Measurements from ENCODE around the gene HK1. TPM values are rescaled to one million over a fixed set of nuclear protein-coding genes. Genes with fewer than 3 reads are reported as not detected.
"Not testable (repeated sequence)": the region's sequence is repeated elsewhere in the genome, so short reads cannot be mapped to it uniquely, and the experiment has no call there.

Gene HK1
- polyA plus RNA-seq, 2 donors: 52.1 to 105 TPM

GRCh38 chr10:69292459-69292858 is 14.2 kb downstream of the HK1 start:
- no peaks in the 10 kb centered on the region for H3K27me3 ChIP-seq (ENCODE audit: control insufficient read depth in 1 of 2, insufficient read depth in 2 of 2, low read length in 2 of 2)
- no peak overlapping the region for H3K4me3 ChIP-seq (ENCODE audit: low read depth in 1 of 2, low read length in 2 of 2)
- H3K9me3 ChIP-seq (ENCODE audit: control insufficient read depth in 2 of 2, insufficient read depth in 1 of 2, low read depth in 1 of 2, low read length in 1 of 2): no peaks in the 10 kb centered on the region
- no peaks in the 10 kb centered on the region for H3K4me1 ChIP-seq (ENCODE audit: control insufficient read depth in 2 of 2, insufficient read depth in 2 of 2, low read length in 1 of 2)
- H3K36me3 ChIP-seq (ENCODE audit: control insufficient read depth in 2 of 2, insufficient read depth in 2 of 2, low read length in 1 of 2): no peaks in the 10 kb centered on the region
- H3K27ac ChIP-seq (ENCODE audit: low read depth in 2 of 2, low read length in 1 of 2): no peak overlapping the region
- 56 to 62% methylated on average over 3 of the region's 3 CpGs for WGBS, 2 donors

DNA sequence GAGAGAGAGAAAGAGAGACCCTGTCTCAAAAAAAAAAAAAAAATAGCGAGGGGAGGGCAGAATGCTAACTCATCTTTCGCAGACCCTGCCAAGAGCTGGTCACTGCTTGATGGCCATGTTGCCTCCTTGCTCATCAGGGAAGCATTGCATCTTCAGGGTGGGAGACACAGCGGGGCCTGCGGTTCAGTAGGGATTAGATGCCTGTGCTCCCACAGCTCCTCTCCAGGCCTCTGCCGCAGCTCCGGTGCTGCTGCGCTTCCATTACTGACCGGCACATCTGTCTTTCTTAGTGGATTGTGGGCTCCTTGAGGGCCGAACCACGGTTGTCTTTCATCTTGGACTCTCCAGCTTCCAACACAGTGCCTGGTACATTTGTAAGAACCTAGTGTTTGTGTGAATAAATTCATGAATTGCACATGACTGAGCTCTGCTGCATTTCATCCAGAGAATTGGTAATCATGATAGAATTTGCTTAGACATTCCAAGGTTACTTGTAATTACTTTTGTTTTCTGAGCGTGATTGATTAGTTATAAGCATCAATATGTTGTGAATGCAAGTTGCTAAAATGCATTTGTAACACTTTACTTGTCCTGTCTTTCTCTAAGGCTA is 16.8 kb downstream of the HK1 start:
- H3K27ac ChIP-seq (ENCODE audit: low read depth in 2 of 2, low read length in 1 of 2): no peak overlapping the region
- H3K9me3 ChIP-seq (ENCODE audit: control insufficient read depth in 2 of 2, insufficient read depth in 1 of 2, low read depth in 1 of 2, low read length in 1 of 2): no peaks in the 10 kb centered on the region
- 90 to 94% methylated on average over 11 of the region's 11 CpGs for WGBS, 2 donors
- no peaks in the 10 kb centered on the region for H3K36me3 ChIP-seq (ENCODE audit: control insufficient read depth in 2 of 2, insufficient read depth in 2 of 2, low read length in 1 of 2)
- H3K4me3 ChIP-seq (ENCODE audit: low read depth in 1 of 2, low read length in 2 of 2): no peak overlapping the region
- H3K4me1 ChIP-seq (ENCODE audit: control insufficient read depth in 2 of 2, insufficient read depth in 2 of 2, low read length in 1 of 2): no peaks in the 10 kb centered on the region
- H3K27me3 ChIP-seq (ENCODE audit: control insufficient read depth in 1 of 2, insufficient read depth in 2 of 2, low read length in 2 of 2): no peaks in the 10 kb centered on the region

GRCh38 chr10:69303632-69304051 is 25.3 kb downstream of the HK1 start:
- H3K36me3 ChIP-seq (ENCODE audit: control insufficient read depth in 2 of 2, insufficient read depth in 2 of 2, low read length in 1 of 2): no peaks in the 10 kb centered on the region
- H3K27me3 ChIP-seq (ENCODE audit: control insufficient read depth in 1 of 2, insufficient read depth in 2 of 2, low read length in 2 of 2): no peaks in the 10 kb centered on the region
- H3K4me3 ChIP-seq (ENCODE audit: low read depth in 1 of 2, low read length in 2 of 2): no peak overlapping the region
- WGBS, 2 donors: 69 to 79% methylated on average over 3 of the region's 3 CpGs
- no peaks in the 10 kb centered on the region for H3K4me1 ChIP-seq (ENCODE audit: control insufficient read depth in 2 of 2, insufficient read depth in 2 of 2, low read length in 1 of 2)
- no peak overlapping the region for H3K27ac ChIP-seq (ENCODE audit: low read depth in 2 of 2, low read length in 1 of 2)
- no peaks in the 10 kb centered on the region for H3K9me3 ChIP-seq (ENCODE audit: control insufficient read depth in 2 of 2, insufficient read depth in 1 of 2, low read depth in 1 of 2, low read length in 1 of 2)

DNA sequence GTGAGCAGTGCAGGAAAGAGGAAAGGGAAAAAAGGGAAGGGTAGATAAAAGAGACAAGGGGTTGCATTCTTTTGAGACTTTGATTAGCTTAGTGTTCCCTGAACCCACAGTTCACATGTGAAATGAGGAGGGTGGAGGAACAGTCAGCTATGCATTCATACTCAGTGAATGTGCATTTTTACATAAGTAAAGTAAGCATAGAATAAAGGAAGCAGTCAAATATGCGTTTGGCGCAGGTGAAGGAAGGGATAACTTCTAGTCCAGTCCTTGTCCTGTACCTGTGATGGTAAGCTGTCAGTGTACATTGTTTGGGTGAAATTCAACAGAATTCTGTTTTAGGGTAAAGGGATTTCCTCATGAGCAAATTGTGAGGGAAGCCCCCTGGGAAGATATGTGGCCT is 28.1 kb downstream of the HK1 start:
- Histone ChIP-seq H3K4me1 (ENCODE audit: control insufficient read depth in 2 of 2, insufficient read depth in 2 of 2, low read length in 1 of 2) (no peaks in the 10 kb centered on the region), H3K27me3 (ENCODE audit: control insufficient read depth in 1 of 2, insufficient read depth in 2 of 2, low read length in 2 of 2) (no peaks in the 10 kb centered on the region), H3K4me3 (ENCODE audit: low read depth in 1 of 2, low read length in 2 of 2) (no peak overlapping the region), H3K36me3 (ENCODE audit: control insufficient read depth in 2 of 2, insufficient read depth in 2 of 2, low read length in 1 of 2) (no peaks in the 10 kb centered on the region), H3K9me3 (ENCODE audit: control insufficient read depth in 2 of 2, insufficient read depth in 1 of 2, low read depth in 1 of 2, low read length in 1 of 2) (no peaks in the 10 kb centered on the region), H3K27ac (ENCODE audit: low read depth in 2 of 2, low read length in 1 of 2) (no peak overlapping the region)
- 92 to 98% methylated on average over 2 of the region's 2 CpGs for WGBS, 2 donors

DNA sequence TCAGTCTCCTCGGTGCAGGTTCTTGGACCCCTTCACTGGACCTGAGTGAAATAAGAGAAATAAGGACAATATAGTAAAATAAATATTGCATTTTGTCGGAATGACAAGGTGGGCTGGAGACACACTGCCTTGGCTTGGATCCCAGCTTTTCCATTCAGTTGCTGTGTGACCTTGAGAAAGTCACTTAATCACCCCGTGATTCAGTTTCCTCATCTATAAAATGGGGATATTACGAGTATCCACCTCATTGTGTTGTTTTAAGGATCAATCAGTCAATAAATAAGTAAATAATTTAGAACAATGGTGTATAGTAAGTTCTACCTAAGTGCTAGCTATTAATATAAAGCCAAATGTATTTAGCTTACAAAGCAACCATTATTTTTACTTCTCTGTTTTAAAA is 29.1 kb downstream of the HK1 start:
- H3K4me3 ChIP-seq (ENCODE audit: low read depth in 1 of 2, low read length in 2 of 2): no peak overlapping the region
- 85 to 90% methylated on average over 4 of the region's 4 CpGs for WGBS, 2 donors
- H3K27ac ChIP-seq (ENCODE audit: low read depth in 2 of 2, low read length in 1 of 2): no peak overlapping the region
- H3K36me3 ChIP-seq (ENCODE audit: control insufficient read depth in 2 of 2, insufficient read depth in 2 of 2, low read length in 1 of 2): no peaks in the 10 kb centered on the region
- H3K27me3 ChIP-seq (ENCODE audit: control insufficient read depth in 1 of 2, insufficient read depth in 2 of 2, low read length in 2 of 2): no peaks in the 10 kb centered on the region
- no peaks in the 10 kb centered on the region for H3K4me1 ChIP-seq (ENCODE audit: control insufficient read depth in 2 of 2, insufficient read depth in 2 of 2, low read length in 1 of 2)
- no peaks in the 10 kb centered on the region for H3K9me3 ChIP-seq (ENCODE audit: control insufficient read depth in 2 of 2, insufficient read depth in 1 of 2, low read depth in 1 of 2, low read length in 1 of 2)

GRCh38 chr10:69308304-69308703 is 30.0 kb downstream of the HK1 start:
- 95 to 96% methylated on average over 10 of the region's 10 CpGs for WGBS, 2 donors

DNA sequence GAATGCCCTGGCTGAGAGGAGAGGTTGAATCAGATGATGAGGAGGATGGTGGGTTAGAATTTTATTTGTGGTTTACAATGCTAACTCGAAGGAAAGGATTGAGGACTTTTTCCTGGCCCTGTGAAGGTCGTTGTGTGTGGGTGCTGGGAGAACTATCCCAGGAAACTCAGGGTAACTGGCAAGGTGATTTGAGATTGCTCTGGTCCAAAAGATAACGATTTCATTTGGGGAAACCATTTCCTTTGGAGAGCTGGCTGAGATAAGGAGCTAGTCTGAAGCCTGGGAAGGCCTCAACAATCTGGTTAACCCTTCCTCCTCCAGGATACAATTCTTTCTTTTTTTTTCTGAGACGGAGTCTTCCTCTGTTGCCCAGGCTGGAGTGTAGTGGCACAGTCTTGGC is 33.0 kb downstream of the HK1 start:
- H3K4me3 ChIP-seq (ENCODE audit: low read depth in 1 of 2, low read length in 2 of 2): no peak overlapping the region
- no peak overlapping the region for H3K27ac ChIP-seq (ENCODE audit: low read depth in 2 of 2, low read length in 1 of 2)
- H3K36me3 ChIP-seq (ENCODE audit: control insufficient read depth in 2 of 2, insufficient read depth in 2 of 2, low read length in 1 of 2): no peaks in the 10 kb centered on the region
- no peaks in the 10 kb centered on the region for H3K27me3 ChIP-seq (ENCODE audit: control insufficient read depth in 1 of 2, insufficient read depth in 2 of 2, low read length in 2 of 2)
- no peaks in the 10 kb centered on the region for H3K4me1 ChIP-seq (ENCODE audit: control insufficient read depth in 2 of 2, insufficient read depth in 2 of 2, low read length in 1 of 2)
- no peaks in the 10 kb centered on the region for H3K9me3 ChIP-seq (ENCODE audit: control insufficient read depth in 2 of 2, insufficient read depth in 1 of 2, low read depth in 1 of 2, low read length in 1 of 2)
- 43 to 53% methylated on average over 4 of the region's 4 CpGs for WGBS, 2 donors

More at GRCh38 chr10:69308304-69308703, 30.0 kb downstream of the HK1 start:
- not testable (repeated sequence) for H3K4me3 ChIP-seq (ENCODE audit: low read depth in 1 of 2, low read length in 2 of 2); H3K27me3 ChIP-seq (ENCODE audit: control insufficient read depth in 1 of 2, insufficient read depth in 2 of 2, low read length in 2 of 2); H3K4me1 ChIP-seq (ENCODE audit: control insufficient read depth in 2 of 2, insufficient read depth in 2 of 2, low read length in 1 of 2); H3K9me3 ChIP-seq (ENCODE audit: control insufficient read depth in 2 of 2, insufficient read depth in 1 of 2, low read depth in 1 of 2, low read length in 1 of 2); H3K36me3 ChIP-seq (ENCODE audit: control insufficient read depth in 2 of 2, insufficient read depth in 2 of 2, low read length in 1 of 2); H3K27ac ChIP-seq (ENCODE audit: low read depth in 2 of 2, low read length in 1 of 2)

DNA sequence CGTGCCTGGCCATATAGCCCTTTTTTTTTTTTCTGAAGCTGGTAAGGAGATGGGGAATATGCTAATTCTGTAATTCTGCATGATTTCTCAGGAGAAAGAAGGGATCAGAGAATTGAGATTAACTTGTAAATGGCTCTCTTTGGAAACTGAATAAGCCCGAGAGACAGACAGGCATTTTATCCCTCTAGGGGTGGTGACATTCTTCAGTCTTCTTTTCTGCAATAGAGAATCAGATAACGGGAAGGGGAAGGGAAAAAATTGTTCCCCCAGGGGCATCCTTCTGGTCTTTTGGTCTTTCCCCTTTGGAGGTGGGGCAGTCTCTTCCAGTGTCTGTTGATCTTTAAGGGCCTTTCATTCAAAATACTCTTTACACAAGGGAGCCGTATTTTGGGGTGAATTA is 34.2 kb downstream of the HK1 start:
- 74 to 82% methylated on average over 4 of the region's 4 CpGs for WGBS, 2 donors
- Histone ChIP-seq H3K27me3 (ENCODE audit: control insufficient read depth in 1 of 2, insufficient read depth in 2 of 2, low read length in 2 of 2) (no peaks in the 10 kb centered on the region), H3K4me3 (ENCODE audit: low read depth in 1 of 2, low read length in 2 of 2) (no peak overlapping the region), H3K4me1 (ENCODE audit: control insufficient read depth in 2 of 2, insufficient read depth in 2 of 2, low read length in 1 of 2) (peaks cover 0 to 7% of the 10 kb centered on the region in 2 donors), H3K27ac (ENCODE audit: low read depth in 2 of 2, low read length in 1 of 2) (no peak overlapping the region), H3K36me3 (ENCODE audit: control insufficient read depth in 2 of 2, insufficient read depth in 2 of 2, low read length in 1 of 2) (no peaks in the 10 kb centered on the region), H3K9me3 (ENCODE audit: control insufficient read depth in 2 of 2, insufficient read depth in 1 of 2, low read depth in 1 of 2, low read length in 1 of 2) (no peaks in the 10 kb centered on the region)

GRCh38 chr10:69315100-69315542 is 36.8 kb downstream of the HK1 start:
- no peak overlapping the region for H3K4me3 ChIP-seq (ENCODE audit: low read depth in 1 of 2, low read length in 2 of 2)
- WGBS, 2 donors: 70 to 88% methylated on average over 3 of the region's 3 CpGs
- H3K27ac ChIP-seq (ENCODE audit: low read depth in 2 of 2, low read length in 1 of 2): no peak overlapping the region

DNA sequence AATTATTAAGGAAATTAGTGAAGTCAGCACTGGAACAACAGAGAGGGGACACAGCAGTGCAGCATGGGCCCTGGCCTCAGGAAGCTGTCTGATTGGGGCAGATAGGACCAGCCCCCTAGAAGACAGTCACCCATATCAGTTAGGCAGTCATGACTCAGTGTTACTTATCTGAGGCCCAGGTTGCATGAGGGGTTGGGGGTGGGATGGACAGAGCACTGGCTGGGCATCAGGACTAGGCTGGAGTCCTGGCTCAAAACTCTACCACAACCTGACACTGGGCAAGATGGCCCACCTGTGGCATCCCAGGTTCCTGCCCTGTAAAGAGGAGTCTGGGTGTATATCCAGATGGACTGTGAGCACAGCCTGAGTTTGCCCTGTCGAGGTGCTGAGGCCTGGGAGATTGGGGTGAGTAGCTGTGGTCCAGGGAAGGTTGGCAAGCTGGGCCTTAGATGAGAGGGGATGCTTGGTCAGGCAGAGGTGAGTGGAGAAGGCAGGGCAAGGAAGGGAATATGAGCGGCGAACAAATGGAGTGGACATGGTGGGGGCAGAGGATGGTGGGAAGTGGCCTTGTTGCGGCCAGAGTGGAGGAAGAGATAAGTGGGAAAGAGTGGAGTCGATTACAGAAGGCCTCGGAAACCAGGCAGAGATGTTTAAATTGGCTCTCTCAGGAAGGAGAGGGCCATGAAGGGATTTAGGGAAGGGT is 37.5 kb downstream of the HK1 start:
- 87 to 90% methylated on average over 6 of the region's 6 CpGs for WGBS, 2 donors
- Histone ChIP-seq H3K4me1 (ENCODE audit: control insufficient read depth in 2 of 2, insufficient read depth in 2 of 2, low read length in 1 of 2) (peaks cover 4 to 17% of the 10 kb centered on the region in 2 donors), H3K36me3 (ENCODE audit: control insufficient read depth in 2 of 2, insufficient read depth in 2 of 2, low read length in 1 of 2) (no peaks in the 10 kb centered on the region), H3K4me3 (ENCODE audit: low read depth in 1 of 2, low read length in 2 of 2) (no peak overlapping the region), H3K9me3 (ENCODE audit: control insufficient read depth in 2 of 2, insufficient read depth in 1 of 2, low read depth in 1 of 2, low read length in 1 of 2) (no peaks in the 10 kb centered on the region), H3K27ac (ENCODE audit: low read depth in 2 of 2, low read length in 1 of 2) (peak overlapping the region; percentile 5 to 70), H3K27me3 (ENCODE audit: control insufficient read depth in 1 of 2, insufficient read depth in 2 of 2, low read length in 2 of 2) (no peaks in the 10 kb centered on the region)

More at GRCh38 chr10:69315100-69315542, 36.8 kb downstream of the HK1 start:
- H3K9me3 ChIP-seq (ENCODE audit: control insufficient read depth in 2 of 2, insufficient read depth in 1 of 2, low read depth in 1 of 2, low read length in 1 of 2): no peaks in the 10 kb centered on the region
- no peaks in the 10 kb centered on the region for H3K36me3 ChIP-seq (ENCODE audit: control insufficient read depth in 2 of 2, insufficient read depth in 2 of 2, low read length in 1 of 2)
- H3K4me1 ChIP-seq (ENCODE audit: control insufficient read depth in 2 of 2, insufficient read depth in 2 of 2, low read length in 1 of 2): peaks cover 1 to 11% of the 10 kb centered on the region in 2 donors
- no peaks in the 10 kb centered on the region for H3K27me3 ChIP-seq (ENCODE audit: control insufficient read depth in 1 of 2, insufficient read depth in 2 of 2, low read length in 2 of 2)
